ENCODE data around the gene SH2D1A.
"Not testable (repeated sequence)": the region's sequence is repeated elsewhere in the genome, so short reads cannot be mapped to it uniquely, and the experiment has no call there.

SH2D1A gene

GRCh38 chrX:124346117-124346876, at the start of gene SH2D1A:
TSS of gene SH2D1A (plus strand) at chrX:124346563. CDS start at chrX:124346643, 80 bp downstream.
- H3K4me3 ChIP-seq (ENCODE audit: low read depth, low read length) = no peak within 1 kb of the TSS

DNA sequence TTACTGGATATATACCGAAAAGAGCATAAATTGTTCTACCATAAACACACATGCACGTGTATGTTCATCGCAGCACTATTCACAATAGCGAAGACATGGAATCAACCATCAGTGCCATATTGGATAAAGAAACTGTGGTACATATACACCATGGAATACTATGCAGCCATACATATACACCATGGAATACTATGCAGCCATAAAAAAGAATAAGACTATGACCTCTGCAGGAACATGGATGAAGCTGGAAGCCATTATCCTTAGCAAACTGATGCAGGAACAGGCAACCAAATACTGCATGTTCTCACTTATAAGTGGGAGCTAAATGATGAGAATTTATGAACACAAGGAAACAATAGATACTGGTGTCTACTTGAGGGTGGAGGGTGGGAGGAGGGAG, 47.0 kb upstream of the SH2D1A start:
- not testable (repeated sequence) for H3K4me3 ChIP-seq (ENCODE audit: low read depth, low read length)

GRCh38 chrX:124300405-124300804, 46.0 kb upstream of the SH2D1A start:
- H3K4me3 ChIP-seq (ENCODE audit: low read depth, low read length) = no peak overlapping the region

- H3K4me3 ChIP-seq (ENCODE audit: low read depth, low read length) = no peak overlapping the region
Measured at GRCh38 chrX:124307253-124307907, 39.0 kb upstream of the SH2D1A start.

- H3K4me3 ChIP-seq (ENCODE audit: low read depth, low read length) = no peak overlapping the region
Measured at GRCh38 chrX:124325732-124326131, 20.6 kb upstream of the SH2D1A start.

DNA sequence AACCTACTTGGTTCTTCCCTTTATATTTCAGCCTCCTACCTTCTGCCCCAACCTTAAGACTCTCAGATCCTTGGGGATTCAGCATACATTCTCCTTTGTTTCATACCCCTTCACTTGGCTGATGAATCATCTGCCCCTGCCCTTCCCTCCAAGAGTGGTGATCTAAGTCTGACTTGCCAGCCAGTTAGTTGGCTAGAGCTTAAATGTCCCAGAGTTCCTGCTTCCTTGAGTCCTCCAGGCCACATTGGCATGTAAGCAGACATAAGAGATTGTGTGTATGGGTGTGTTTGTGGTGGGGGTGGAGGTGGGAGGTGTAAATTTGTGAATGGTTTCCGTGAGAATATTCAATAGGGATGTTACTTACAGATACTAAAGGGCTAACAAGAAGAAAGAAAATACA, 17.6 kb upstream of the SH2D1A start:
- no peak overlapping the region for H3K4me3 ChIP-seq (ENCODE audit: low read depth, low read length)

DNA sequence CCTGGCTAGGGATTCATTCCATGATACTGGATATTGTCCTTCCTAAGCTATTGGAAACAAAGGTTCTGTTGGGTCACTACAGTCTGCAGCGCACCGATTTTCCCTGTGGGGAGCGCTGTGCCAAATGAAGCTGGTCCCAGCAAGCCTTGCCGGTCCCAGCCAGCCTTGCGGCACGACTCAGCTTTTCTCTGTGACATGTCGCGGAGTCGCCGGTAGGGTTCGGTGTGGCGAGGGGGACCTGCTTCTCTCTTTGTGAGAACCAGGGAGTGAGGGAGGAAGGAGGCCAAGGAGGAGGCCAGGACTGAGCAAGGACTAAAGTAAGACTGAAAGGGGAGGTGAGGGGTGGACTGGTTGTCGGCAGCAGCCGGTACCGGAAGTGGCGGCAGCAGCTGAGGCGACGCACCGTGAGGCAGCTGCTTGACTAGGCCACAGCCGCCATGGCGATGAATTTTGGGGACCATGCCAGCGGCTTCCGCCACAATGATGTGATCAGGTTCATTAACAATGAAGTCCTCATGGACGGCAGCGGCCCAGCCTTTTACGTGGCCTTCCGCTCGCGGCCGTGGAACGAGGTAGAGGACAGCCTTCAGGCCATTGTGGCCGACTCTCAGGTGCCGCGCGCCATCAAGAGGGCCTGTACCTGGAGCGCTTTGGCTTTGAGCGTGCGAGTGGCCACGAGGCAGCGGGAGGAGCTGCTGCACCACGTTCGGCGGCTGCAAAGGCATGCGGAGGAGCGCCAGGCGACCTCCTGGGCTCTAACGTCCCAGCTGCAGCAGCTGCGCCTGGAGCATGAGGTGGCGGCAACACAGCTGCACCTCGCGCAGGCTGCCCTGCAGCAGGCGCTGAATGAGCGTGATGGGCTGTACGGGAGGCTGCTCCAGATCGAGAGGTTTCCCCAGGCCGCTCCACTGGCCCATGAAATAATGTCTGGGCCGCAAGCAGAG, 13.6 kb upstream of the SH2D1A start, which contains the start of gene TEX13D:
TEX13D (plus strand) TSS at position 180 of the 944 bp plus-strand sequence; CDS start at position 438, 258 bp downstream.
- no peak within 1 kb of the TSS for H3K4me3 ChIP-seq (ENCODE audit: low read depth, low read length)

DNA sequence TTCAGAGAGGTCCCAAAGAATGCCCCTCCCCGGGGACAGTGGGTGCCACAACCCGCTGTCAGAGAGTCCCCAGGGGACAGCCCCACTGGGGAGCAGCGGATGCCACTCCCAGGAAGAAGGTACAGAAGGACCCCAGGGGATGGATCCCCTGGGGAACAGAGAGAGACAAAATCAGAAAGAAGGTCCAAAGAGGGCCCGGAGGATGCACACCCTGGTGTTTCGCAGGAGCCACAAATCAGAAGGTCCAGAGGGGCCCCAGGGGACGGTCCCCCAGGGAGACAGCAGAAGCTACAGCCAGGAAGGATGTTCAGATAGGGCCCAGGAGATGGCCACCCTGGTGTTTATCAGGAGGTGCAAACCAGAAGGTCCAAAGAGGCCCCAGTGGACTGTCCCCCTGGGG, 12.5 kb upstream of the SH2D1A start:
- no peak overlapping the region for H3K4me3 ChIP-seq (ENCODE audit: low read depth, low read length)

GRCh38 chrX:124334555-124334954, 11.8 kb upstream of the SH2D1A start:
- not testable (repeated sequence) for H3K4me3 ChIP-seq (ENCODE audit: low read depth, low read length)

DNA sequence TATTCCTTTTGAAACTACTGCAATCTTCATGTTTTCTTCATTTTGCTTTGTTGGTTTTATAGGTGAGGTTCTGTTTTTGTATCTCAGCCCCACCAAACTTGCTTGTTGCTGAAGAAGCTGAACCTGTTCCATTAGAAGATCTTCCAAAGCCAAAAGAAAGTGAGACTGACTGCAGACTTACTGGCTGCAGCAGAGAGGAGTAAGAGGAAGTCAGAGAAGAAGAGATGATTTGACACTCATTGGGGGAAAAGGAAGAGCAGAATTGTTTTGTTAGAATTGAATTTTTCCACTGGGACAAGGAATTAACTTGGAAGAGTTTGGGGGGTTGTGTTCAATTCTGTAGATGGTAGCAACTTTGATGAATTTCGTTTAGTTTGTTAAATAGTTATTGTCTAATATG, 10.8 kb upstream of the SH2D1A start:
- no peak overlapping the region for H3K4me3 ChIP-seq (ENCODE audit: low read depth, low read length)

DNA sequence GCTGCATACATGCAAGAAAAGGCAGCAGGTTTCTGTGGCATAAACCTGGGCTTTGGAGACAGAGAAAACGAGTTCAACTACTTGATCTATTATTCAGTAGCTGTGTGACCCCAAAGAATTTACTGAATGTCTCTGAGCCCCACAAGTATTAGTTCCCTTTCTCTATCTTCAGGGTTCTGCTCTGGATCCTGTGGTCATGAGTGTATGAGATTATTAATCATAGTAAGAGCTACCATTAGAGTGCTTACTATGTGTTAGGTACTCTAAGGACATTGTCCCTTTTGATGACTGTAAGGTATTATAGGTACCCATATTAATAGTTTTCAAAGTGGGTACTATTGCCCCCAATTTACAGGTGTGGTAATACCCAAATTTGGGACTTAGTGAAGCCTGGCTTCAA, 8.4 kb upstream of the SH2D1A start:
- no peak overlapping the region for H3K4me3 ChIP-seq (ENCODE audit: low read depth, low read length)

GRCh38 chrX:124338733-124339514, 7.4 kb upstream of the SH2D1A start:
- no peak overlapping the region for H3K4me3 ChIP-seq (ENCODE audit: low read depth, low read length)

GRCh38 chrX:124341396-124342132, 4.8 kb upstream of the SH2D1A start:
- H3K4me3 ChIP-seq (ENCODE audit: low read depth, low read length) = no peak overlapping the region

- no peak overlapping the region for H3K4me3 ChIP-seq (ENCODE audit: low read depth, low read length)
Measured at GRCh38 chrX:124342174-124342867, 4.0 kb upstream of the SH2D1A start.

DNA sequence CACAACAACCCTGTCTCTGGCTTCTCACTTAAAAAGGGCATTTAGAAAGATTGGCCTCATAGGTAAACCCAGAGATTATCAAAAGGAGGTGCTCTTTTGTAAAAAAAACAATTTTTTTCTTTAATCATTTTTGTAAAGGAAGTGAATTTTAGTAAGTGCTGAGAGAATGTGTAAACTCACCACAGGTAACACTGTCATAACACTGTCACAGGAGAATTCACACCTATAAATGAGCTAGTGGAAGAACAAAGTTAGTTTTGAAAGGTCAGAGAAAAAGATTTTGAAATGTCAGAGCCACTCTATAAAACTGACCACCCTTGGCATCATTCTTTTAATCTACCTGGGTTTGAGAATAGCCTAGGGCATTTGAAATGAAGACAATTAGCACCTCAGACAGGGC, 3.3 kb upstream of the SH2D1A start:
- no peak overlapping the region for H3K4me3 ChIP-seq (ENCODE audit: low read depth, low read length)

DNA sequence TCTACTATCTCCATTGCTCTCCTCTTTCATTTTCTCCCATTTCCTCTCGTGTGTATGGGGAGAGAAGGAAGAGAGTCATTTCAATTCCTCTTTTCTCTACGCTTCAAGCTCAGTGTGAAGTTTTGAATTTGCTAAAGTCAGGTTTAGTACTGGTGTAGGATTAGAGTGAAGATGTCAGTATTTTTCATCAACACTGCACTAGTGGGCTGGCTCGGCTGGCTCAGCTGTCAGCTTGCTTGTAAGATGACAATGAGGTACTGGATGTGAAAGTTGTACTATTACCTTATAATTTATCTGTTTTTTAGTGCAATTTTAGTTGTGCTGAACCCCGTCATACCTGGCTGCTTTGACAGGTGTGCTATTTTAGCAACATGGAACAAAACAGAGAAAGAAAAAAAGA, 2.1 kb upstream of the SH2D1A start:
- H3K4me3 ChIP-seq (ENCODE audit: low read depth, low read length) = no peak overlapping the region

- H3K4me3 ChIP-seq (ENCODE audit: low read depth, low read length) = no peak overlapping the region
Measured at GRCh38 chrX:124346877-124347241, 496 bp downstream of the SH2D1A start.

GRCh38 chrX:124347242-124347641, 879 bp downstream of the SH2D1A start:
- no peak overlapping the region for H3K4me3 ChIP-seq (ENCODE audit: low read depth, low read length)

- H3K4me3 ChIP-seq (ENCODE audit: low read depth, low read length) = no peak overlapping the region
Measured at GRCh38 chrX:124348182-124348581, 1.8 kb downstream of the SH2D1A start.
